OCI-LY3 (cell line): ENCODE results near the gene SMIM22.

Experiments
- EZH2phosphoT487 ChIP-seq: fragments of 200-600 bp; shearing (Covaris generic); IDR thresholded peaks from 2 replicates; pipeline ENCODE4 v1.6.1; 2018; ENCODE audit warnings: antibody characterized with exemption, mixed run types, low read depth
- TF ChIP-seq, protein P1 (sequence below): fragments of 200-600, 300-600 bp; sonication (generic); IDR thresholded peaks from 2 replicates; pipeline ENCODE4 v1.5.1; 2014; ENCODE audit warnings: antibody characterized with exemption, low read length, low read depth

DNA sequence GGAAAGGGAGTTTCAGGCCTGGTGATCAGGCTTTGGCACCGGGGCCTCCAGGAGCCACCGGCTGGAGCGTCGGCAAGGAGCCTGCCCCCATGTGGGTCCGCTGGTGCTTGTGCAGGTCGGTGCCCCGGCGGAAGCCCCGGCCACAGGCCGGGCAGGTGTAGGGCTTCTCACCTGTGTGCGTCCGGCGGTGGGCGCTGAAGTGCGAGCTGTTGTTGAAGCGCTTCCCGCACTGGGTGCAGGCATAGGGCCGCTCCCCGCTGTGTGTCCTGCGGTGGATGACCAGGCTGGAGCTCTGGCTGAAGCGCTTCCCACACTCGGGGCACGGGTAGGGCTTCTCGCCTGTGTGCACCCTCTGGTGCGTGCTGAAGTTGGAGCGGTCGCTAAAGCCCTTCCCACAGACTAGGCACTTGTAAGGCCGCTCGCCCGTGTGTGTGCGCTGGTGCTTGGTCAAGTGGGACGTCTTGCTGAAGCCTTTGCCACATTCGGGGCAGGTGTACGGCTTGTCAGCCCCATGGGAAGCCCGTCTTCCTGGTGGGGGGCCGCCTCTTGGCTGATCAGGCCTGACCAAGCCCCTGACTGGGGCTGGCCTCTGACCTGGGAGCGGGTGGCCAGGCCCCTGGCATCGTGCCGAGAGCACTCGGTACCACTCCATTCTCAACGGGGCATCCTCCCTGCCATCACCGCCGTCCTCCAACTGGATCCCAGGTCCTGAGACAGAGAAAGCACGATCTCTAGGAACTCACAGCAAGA is 42.6 kb upstream of the SMIM22 start:
- TF ChIP-seq, protein P1, sequence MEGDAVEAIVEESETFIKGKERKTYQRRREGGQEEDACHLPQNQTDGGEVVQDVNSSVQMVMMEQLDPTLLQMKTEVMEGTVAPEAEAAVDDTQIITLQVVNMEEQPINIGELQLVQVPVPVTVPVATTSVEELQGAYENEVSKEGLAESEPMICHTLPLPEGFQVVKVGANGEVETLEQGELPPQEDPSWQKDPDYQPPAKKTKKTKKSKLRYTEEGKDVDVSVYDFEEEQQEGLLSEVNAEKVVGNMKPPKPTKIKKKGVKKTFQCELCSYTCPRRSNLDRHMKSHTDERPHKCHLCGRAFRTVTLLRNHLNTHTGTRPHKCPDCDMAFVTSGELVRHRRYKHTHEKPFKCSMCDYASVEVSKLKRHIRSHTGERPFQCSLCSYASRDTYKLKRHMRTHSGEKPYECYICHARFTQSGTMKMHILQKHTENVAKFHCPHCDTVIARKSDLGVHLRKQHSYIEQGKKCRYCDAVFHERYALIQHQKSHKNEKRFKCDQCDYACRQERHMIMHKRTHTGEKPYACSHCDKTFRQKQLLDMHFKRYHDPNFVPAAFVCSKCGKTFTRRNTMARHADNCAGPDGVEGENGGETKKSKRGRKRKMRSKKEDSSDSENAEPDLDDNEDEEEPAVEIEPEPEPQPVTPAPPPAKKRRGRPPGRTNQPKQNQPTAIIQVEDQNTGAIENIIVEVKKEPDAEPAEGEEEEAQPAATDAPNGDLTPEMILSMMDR = no peak
- no peak for TF ChIP-seq EZH2phosphoT487
